HG02943 (cell line): ENCODE measurements around the gene CYP27B1.
"Not testable (repeated sequence)": the region's sequence is repeated elsewhere in the genome, so short reads cannot be mapped to it uniquely, and the experiment has no call there.

Experiments
- ATAC-seq: cut with Tn5 transposase; IDR thresholded peaks from one replicate; pipeline ENCODE4 v1.9.1; 2021; ENCODE audit warnings: mild to moderate bottlenecking, low read depth, moderate library complexity; ENCODE audit not compliant: unreplicated experiment

The CYP27B1 gene

GRCh38 chr12:57783861-57784260 is 17.0 kb upstream of the CYP27B1 start:
- ATAC-seq, result no peak

DNA sequence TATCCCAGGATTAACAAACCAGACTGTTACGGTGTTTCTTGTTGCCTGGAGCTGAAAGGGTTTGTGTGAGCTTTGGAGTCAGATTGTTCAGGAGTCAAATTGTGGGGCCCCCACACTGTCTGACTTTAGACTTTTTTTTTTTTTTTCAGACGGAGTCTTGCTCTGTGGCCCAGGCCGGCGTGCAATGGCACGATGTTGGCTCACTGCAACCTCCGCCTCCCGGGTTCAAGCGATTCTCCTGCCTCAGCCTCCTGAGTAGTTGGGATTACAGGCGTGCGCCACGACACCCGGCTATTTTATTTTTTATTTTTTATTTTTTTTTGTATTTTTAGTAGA is 16.6 kb upstream of the CYP27B1 start:
- ATAC-seq, result no peak

- ATAC-seq, result peak; percentile 85
Observed at GRCh38 chr12:57782608-57783465, 16.0 kb upstream of the CYP27B1 start, which contains the start of gene TSFM. TSFM (plus strand) TSS chr12:57782787; CDS start chr12:57782802, 15 bp downstream.

- ATAC-seq, result no peak
Observed at GRCh38 chr12:57782243-57782607, 15.3 kb upstream of the CYP27B1 start.

DNA sequence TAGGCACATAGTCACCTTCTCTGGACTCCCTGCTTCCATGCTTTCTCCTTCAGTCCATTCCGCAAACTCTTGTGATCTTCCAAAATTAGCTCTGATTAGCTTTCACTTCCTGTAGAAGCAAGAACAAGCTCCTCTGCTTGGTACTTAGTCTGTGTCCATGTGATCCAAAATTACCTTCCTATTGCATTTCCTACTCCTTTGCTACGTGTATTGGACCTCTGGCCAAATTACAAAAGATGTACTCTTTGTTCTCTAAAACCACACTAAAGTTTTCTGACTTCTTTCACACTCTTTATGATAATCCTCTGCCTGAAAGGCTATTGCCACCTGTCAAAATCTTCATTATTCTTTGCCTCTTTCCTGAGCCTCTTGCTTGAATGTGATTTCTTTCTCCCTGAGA is 14.9 kb upstream of the CYP27B1 start:
- ATAC-seq, result no peak

GRCh38 chr12:57781244-57781643 is 14.4 kb upstream of the CYP27B1 start:
- no peak for ATAC-seq

DNA sequence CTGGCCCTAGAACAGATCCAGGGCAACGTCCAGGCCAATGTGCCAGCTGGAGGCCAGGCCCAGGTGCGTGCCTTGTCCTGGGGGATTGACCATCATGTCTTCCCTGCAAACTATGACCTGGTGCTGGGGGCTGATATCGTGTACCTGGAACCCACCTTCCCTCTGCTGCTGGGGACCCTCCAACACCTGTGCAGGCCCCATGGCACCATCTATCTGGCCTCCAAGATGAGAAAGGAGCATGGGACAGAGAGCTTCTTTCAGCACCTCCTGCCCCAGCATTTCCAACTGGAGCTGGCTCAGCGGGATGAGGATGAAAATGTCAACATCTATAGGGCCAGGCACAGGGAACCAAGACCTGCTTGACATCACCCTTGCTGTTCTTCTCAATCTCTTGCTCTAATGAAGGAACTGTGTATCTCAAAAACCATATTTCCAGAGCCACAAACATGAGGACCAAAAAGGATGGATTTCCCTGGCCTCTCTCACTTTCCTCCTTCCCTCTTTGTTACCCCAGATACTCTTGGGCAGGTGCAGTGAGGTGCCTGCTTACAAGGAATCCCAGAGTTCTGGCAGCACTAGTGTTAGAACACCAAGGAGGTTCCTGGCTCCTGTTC is 13.5 kb upstream of the CYP27B1 start:
- no peak for ATAC-seq

DNA sequence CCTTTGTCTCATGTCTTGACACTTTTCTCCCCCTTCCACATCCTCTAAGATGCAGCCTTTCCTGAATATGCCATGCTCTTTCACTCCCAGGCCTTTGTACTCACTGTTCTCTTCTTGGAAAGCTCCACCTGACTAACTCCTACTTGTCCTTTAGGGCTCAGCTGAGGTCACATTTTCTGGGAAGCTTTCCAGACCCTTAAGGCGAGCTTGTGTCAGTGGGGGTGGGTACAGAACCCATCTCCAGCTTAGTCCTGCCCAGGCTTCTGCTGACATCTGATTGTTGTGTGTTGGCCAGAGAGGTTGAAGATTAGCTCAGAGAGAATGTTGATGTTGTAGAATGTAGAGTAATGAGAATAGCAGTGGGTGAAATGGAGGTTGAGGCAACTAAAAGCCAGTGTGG is 12.9 kb upstream of the CYP27B1 start:
- ATAC-seq, result no peak

GRCh38 chr12:57777911-57778310 is 11.0 kb upstream of the CYP27B1 start:
- no peak for ATAC-seq

DNA sequence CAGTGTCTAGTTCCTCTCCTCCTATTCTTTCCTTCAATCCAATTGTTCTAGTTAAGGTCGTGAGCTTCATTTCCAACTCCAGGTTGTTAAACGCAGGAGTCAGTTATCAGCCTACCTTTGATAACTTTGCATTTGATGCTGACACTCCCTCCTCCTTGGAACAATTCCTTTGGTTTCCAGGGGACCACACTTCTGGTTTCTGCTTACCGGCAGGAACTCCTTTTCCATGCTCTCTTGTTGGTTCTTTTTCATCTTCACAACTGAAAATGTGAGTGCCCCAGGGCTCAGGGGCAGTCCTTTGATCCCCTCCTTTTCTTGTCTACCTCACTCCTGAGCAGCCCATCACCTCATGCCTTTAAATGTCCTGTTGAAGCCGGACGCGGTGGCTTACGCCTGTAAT is 10.5 kb upstream of the CYP27B1 start:
- ATAC-seq, result no peak

DNA sequence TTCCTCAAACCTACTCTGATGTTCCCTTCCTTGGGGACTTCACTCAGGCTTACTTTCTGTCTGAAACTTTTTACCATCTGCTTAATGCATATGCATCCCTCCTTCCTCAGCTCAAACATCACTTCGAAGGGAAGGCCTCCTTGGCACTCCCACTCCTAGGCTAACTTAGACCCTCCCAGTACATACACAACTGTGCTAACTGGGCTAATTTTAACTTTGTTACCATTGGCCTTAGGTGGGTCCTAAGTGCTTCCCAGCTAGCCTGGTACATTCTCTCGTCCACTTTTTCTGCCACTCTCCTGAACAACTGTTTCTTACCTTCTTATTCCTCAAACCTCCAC is 9.3 kb upstream of the CYP27B1 start:
- ATAC-seq, result no peak

- no peak for ATAC-seq
Observed at GRCh38 chr12:57775563-57776246, 8.8 kb upstream of the CYP27B1 start.

- no peak for ATAC-seq
Observed at GRCh38 chr12:57775044-57775443, 8.2 kb upstream of the CYP27B1 start.

DNA sequence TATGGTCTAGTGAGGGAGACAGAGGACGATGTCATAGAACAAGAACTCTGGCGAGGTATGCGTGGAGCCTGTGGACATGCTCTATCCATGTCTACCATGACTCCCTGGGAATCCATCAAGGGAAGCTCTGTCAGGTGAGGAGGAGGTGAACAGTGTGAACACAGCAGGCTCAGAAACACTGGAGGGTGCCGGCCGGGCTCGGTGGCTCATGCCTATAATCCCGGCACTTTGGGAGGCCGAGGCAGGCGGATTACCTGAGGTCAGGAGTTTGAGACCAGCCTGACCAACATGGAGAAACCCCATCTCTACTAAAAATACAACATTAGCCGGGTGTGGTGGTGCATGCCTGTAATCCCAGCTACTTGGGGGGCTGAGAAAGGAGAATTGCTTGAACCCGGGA is 7.8 kb upstream of the CYP27B1 start:
- ATAC-seq, result not testable (repeated sequence)

- peak; percentile 26 for ATAC-seq
Observed at GRCh38 chr12:57772429-57773322, 5.8 kb upstream of the CYP27B1 start, which contains the start of gene EEF1AKMT3. EEF1AKMT3 (plus strand) TSS chr12:57772614; CDS start chr12:57772725, 111 bp downstream.

DNA sequence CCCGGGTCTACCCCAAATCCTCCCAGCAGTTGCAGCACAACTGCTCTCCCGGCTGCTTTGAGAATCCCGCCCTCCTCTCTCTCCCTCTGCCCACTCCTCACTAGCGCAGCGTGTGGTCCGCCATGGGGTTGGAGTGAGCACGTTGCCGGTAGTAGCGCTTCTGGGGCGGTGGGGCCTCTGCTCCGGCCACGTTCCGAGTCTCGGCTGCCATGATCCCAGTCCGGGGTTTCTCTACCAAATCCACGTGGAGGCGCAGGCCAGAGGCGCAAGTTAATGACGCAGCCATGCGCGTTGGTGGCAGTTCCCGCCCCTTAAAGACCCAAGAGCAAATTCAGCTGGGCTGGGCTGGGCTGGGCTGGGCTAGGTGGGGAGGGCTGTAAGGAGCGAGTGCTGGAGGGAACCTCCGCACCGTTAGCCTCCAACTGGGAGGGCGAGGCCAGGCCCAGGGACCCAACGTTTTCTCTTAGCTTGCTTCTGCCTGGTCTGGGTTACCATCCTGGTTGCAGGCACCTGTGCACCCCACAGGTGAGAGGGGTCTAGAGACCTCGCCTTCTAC is 5.1 kb upstream of the CYP27B1 start, which contains the start of gene METTL1:
METTL1 (minus strand) TSS at position 233 of the 556 bp plus-strand sequence; CDS start at position 211, 22 bp downstream.
- ATAC-seq, result peak; percentile 91

GRCh38 chr12:57771236-57771872 is 4.5 kb upstream of the CYP27B1 start:
- ATAC-seq, result peak; percentile 75

DNA sequence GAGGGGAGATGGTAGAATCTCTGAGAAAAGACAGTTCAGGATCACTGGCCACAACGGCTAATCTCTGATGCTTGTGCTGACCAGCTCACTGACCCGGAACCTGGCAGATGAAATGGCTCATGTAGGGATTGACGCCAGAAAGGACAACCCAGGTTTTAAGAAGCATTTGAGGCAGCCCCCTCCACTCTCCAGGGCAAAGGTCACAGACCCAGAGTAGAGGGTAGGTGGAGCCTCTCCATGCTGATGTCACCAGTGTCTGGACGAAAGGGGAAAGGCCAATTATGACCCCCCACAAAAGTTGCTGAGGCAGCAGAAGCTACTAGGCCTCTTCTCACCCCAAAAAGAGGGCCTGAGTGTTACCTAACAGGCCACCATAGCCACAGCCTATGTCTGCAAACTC is 3.9 kb upstream of the CYP27B1 start:
- ATAC-seq, result no peak

DNA sequence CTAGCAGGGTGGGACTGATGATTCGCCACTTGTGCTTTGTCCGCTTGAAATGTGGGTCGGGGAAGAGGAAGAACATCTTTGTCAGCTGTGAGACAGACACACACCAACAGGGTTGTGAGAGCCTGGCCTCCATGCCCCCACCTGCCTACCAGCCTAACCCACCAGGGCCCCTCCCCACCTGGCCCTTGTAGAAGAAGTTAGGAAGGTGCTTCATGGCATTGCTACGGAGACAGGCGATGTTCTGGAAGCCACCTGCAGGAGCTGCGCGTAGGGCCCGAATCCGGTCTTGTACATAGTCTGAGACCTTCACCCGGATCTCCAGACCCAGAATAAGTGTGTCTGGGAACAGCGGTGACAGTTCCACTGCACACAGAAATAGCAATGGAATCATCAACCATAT is 2.7 kb upstream of the CYP27B1 start:
- no peak for ATAC-seq

DNA sequence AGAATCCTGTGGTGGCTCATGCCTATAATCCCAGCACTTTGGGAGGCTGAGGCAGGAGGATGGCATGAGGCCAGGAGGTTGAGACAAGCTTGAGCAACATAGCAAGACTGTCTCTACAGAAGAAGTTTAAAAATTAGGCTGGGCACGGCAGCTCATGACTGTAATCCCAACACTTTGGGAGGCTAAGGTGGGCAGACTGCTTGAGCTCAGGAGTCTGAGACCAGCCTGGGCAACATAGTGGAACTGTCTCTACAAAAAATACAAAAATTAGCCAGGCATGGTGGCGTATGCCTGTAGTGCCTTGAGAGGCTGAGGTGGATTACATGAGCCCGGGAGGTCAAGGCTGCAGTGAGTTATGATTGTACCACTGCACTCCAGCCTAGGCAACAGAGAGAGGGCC is 998 bp upstream of the CYP27B1 start:
- no peak for ATAC-seq
